Neuron (in vitro differentiated cells): ENCODE data around the gene PRR14.

ENCODE experiments used
- H2AFZ ChIP-seq: one replicate; pipeline ENCODE4 v1.6.1; 2013; ENCODE audit warnings: low read depth, mild to moderate bottlenecking, inconsistent platforms, low read length, moderate library complexity
- H3K27me3 ChIP-seq: one replicate; pipeline ENCODE4 v1.6.1; 2013; ENCODE audit warnings: low read length; ENCODE audit not compliant: insufficient read depth
- H3K36me3 ChIP-seq: one replicate; pipeline ENCODE4 v1.6.1; 2013; ENCODE audit warnings: low read length; ENCODE audit not compliant: insufficient read depth
- H3K4me1 ChIP-seq: one replicate; pipeline ENCODE4 v1.6.1; 2013; ENCODE audit warnings: low read length; ENCODE audit not compliant: insufficient read depth
- H3K4me3 ChIP-seq: 2 replicates; pipeline ENCODE4 v1.5.1; 2013; ENCODE audit warnings: mild to moderate bottlenecking, low read length, moderate library complexity
- H3K9me3 ChIP-seq: one replicate; pipeline ENCODE4 v1.6.1; 2013; ENCODE audit warnings: low read length

PRR14 gene

DNA sequence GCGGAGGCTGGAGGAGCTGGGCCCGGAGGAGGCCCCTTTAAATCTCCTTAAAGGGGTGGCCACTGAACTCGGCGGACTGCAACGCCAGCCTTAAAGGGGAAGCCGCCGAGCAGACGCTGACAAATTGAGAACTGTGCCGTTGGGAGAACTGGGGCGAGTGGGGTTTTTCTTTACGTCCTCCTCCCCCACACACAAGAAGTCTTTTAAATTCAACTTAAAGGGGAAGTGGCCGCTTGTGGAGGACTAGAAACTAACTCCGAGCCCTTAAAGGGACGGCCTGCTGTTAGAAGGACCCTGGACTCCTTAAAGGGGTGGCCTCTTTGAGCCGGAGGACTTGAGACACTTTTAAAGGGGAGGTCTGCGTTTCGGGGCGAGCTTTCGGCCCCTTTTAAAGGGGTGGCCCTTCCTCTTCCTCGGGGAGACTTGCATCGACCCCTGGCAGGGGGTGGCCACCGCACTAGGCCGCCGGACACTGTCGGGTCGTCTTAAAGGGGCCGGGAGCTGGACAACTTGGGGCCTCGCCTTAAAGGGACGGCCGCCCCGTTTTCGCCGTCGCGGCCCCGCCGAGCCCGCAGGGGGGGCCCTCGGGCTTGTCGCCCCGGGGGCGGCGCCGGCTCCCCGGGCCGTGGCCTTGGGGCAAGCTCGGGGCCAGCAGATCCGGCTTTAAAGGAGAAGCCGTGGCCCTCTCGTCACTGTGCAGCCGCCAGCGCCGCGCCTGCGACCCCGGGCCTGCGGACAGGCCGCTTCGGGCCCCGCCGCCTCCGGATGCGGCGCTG, 8.2 kb downstream of the PRR14 start:
- Histone ChIP-seq H3K36me3 (peaks cover 51% of the 10 kb centered on the region), H3K4me1 (peaks cover 30% of the 10 kb centered on the region), H3K9me3 (no peaks in the 10 kb centered on the region), H2AFZ (peak overlapping the region; percentile 0), H3K27me3 (no peaks in the 10 kb centered on the region), H3K4me3 (peak overlapping the region; percentile 63)

DNA sequence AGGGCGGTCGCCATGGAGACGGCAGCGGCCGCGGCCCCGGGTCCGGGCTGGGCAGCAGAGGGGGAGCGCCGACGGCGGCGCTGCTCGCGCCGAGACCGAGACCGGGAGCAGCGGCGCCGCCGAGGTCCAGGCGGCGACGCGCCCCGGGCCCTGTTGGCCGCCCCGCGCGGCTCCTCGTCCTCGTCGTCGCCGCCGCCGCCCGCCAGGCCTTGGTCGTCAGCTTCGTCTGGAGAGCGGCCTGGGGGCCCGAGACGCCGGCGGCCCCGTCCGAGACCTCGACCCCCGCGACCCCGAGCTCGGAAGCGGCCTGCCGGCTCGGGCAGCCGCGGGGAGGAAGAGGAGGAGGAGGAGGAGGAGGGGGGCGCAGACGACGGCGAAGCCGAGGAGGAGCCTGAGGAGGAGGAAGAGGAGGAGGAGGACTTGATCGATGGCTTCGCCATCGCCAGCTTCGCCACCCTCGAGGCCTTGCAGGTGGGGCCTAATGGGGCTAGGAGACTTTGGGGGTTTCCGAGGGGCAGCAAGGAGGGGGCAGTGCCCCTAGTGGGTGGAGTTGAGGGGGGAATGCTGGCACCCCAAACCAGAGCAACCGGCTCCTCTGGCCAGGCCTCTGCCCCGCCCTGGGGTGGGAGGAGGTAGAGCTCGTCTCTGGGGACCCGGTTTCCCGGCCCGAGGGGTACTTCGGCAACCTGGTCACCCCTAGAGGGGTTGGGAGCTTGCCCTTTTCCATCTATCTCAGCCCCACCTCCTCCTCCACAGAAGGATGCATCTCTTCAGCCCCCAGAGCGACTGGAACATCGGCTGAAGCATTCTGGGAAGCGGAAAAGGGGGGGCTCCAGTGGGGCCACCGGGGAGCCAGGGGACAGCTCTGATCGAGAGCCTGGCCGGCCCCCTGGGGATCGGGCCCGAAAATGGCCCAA, 9.0 kb downstream of the PRR14 start:
- Histone ChIP-seq H2AFZ (no peak overlapping the region), H3K36me3 (peaks cover 49% of the 10 kb centered on the region), H3K9me3 (no peaks in the 10 kb centered on the region), H3K27me3 (no peaks in the 10 kb centered on the region), H3K4me3 (peak overlapping the region; percentile 63), H3K4me1 (peaks cover 30% of the 10 kb centered on the region)

DNA sequence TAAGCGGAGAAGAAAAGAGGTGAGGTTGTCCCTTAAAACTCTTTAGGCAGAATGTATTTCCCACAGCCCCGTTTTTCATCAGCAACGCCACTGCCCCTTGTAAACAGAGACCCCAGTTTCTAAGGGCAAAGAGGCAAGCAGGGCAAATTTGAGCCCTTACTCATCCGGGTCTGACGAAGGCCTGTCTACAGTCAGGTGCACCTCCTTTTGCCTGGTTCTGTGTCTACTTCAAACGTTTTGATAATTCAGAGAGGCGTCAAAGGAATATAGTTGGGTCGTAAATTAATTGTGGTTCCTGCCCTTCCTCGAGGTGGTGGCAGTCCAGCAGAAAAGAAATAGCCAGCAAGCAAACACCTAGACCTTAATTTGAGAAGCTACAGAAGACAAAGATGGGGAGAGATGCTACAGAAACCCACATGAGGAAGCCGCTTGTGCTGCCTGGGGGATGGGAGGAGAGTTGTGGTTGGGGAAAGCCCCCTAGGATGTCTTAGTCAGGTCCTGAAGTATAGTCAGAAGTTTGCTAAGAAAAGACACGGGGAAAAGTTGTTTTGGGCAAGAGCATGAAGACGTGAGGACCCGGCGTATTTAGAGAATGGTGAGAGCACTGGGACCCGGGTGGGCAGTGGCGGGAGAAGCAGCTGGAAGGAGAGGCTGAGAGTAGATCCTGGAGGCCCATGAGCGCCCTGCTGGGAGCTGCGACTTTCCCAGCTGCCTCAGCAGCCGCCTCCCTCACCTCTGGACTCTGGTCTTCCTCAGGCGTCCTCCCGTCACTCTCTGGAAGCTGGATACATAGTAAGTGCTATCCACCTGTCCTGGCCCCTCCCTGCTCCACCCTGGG, 9.9 kb downstream of the PRR14 start:
- Histone ChIP-seq H3K36me3 (peaks cover 49% of the 10 kb centered on the region), H3K9me3 (no peaks in the 10 kb centered on the region)

DNA sequence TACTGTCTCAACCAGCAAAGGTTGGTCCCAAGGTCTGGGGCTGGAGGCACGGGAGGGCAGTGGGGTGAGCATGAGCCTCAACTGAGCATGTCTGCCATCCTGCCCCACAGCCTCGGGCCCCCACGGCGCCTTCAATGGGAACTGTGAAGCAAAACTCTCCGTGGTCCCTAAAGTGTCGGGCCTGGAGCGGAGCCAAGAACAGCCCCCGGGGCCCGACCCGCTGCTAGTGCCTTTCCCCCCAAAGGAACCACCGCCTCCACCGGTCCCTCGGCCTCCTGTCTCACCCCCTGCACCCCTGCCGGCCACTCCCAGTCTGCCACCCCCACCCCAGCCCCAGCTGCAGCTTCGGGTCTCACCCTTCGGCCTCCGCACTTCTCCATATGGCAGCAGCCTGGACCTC, 11.7 kb downstream of the PRR14 start:
- H3K27me3 ChIP-seq = no peaks in the 10 kb centered on the region
- no peaks in the 10 kb centered on the region for H3K9me3 ChIP-seq
- H3K4me3 ChIP-seq = no peak overlapping the region
- peaks cover 19% of the 10 kb centered on the region for H3K4me1 ChIP-seq
- H3K36me3 ChIP-seq = peaks cover 59% of the 10 kb centered on the region
- H2AFZ ChIP-seq = no peak overlapping the region

More for the DNA sequence above, 9.9 kb downstream of the PRR14 start:
- H2AFZ ChIP-seq = no peak overlapping the region
- peak overlapping the region; percentile 63 for H3K4me3 ChIP-seq
- no peaks in the 10 kb centered on the region for H3K27me3 ChIP-seq
- H3K4me1 ChIP-seq = peaks cover 30% of the 10 kb centered on the region

DNA sequence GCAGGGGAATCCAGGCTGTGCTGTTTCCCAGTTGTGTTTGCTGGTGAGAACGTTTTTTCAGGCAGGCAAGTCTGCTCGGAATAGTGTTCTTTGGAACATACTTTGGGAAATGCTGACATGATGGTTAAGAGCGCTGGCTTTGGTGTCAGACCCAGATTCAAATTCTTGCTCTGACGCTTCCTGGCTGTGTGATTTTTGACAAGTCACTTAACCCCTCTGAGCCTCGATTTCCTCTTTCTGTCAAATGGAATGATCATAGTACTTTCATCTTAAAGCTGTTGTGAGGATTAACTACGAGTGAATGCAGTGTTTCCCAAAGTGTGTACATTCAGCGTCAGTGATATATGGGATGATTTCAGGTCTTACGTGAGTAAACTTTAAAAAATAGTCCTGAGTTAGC, 12.3 kb downstream of the PRR14 start:
- H3K27me3 ChIP-seq = no peaks in the 10 kb centered on the region
- H3K36me3 ChIP-seq = peaks cover 65% of the 10 kb centered on the region
- H3K4me3 ChIP-seq = no peak overlapping the region
- peaks cover 17% of the 10 kb centered on the region for H3K4me1 ChIP-seq
- no peak overlapping the region for H2AFZ ChIP-seq
- H3K9me3 ChIP-seq = no peaks in the 10 kb centered on the region

DNA sequence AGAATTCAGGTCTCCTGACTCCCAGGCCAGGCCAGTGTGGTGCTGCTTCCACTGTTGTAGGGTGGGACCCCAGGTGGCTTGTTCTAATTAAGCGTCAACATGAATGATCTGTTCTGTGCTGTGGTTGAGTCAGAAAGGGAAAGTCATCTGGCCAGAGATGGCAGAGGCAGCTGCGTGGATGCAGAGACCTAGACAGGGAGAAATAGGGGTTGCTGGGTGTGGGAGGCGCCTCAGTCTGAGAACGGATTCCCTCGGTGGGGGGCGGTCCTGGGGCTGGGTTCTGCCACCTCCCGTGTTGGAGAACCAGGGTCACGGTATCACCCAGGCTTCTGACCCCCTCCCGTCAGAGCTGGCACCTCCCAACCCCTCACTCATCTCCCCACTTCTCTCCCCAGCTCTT, 13.1 kb downstream of the PRR14 start:
- H3K4me1 ChIP-seq = peaks cover 17% of the 10 kb centered on the region
- H3K27me3 ChIP-seq = no peaks in the 10 kb centered on the region
- H3K9me3 ChIP-seq = no peaks in the 10 kb centered on the region
- peaks cover 72% of the 10 kb centered on the region for H3K36me3 ChIP-seq
- no peak overlapping the region for H2AFZ ChIP-seq
- H3K4me3 ChIP-seq = no peak overlapping the region

DNA sequence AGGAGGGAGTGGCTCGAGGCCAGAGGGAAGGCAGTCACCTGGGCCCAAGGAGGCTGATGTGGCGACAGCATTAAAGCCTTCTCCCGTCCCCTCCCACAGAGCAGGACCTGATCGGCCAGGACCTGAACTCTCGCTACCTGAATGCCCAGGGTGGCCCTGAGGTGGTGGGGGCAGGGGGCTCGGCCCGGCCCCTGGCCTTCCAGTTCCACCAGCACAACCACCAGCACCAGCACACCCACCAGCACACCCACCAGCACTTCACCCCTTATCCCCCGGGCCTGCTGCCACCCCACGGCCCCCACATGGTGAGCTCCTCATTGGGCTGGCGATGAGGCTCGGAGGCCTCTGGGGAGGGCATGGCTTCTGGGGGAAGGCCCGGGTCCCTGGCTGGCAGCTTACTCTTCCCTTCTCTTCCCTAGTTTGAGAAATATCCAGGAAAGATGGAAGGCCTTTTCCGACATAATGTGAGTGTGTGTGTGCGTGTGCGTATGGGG, 13.9 kb downstream of the PRR14 start:
- Histone ChIP-seq H3K9me3 (no peaks in the 10 kb centered on the region), H3K27me3 (no peaks in the 10 kb centered on the region), H2AFZ (no peak overlapping the region), H3K36me3 (peaks cover 77% of the 10 kb centered on the region), H3K4me3 (no peak overlapping the region), H3K4me1 (peaks cover 17% of the 10 kb centered on the region)

DNA sequence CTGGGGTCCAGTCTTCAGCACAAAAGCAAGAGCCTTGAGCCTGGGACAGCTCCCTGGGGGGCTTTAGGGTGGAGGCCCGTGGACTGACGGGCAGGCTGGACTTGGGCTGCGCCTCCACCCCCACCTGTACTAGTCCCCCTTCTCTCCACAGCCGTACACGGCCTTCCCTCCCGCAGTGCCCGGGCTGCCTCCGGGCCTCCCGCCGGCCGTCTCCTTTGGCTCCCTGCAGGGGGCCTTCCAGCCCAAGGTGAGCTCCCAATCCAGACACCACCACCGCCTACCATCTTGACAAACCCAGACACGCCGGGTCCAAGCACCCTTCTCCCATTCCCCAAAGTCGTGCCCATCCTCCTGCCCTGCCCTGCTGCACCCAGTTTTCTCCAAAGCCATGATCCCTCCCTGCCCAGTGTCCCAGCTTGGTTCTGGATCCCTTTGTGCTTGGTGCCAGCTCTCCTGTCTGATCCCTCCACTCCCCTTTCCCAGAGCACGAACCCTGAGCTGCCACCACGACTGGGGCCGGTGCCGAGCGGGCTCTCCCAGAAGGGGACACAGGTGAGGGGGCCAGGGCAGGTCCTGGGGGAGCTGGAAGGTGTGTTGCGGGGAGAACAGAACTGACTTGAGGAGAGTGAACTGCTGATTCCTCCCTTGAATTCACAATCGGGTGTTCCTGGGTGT, 14.5 kb downstream of the PRR14 start:
- Histone ChIP-seq H2AFZ (no peak overlapping the region), H3K4me3 (no peak overlapping the region), H3K27me3 (no peaks in the 10 kb centered on the region), H3K36me3 (peaks cover 83% of the 10 kb centered on the region), H3K9me3 (no peaks in the 10 kb centered on the region), H3K4me1 (peaks cover 14% of the 10 kb centered on the region)

DNA sequence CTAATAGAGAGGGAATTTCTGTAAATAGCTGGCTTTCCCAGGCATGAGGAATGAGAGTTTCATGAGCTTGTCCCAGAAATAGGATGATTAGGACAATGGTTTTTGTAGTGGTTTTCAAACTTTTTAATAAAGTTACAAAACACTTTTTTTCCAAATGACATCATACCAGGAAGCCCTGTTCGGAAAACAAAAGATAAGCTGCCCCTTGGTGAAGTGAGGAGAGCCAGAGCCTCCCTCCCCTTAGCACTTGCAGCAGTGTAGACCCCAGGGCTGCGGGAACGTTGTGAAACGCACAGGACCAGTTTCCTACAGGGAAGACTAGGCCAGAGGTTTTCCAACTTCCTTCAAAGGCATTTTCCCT, 15.1 kb downstream of the PRR14 start:
- Histone ChIP-seq H3K4me3 (no peak overlapping the region), H3K36me3 (peaks cover 86% of the 10 kb centered on the region), H3K9me3 (no peaks in the 10 kb centered on the region), H2AFZ (no peak overlapping the region), H3K27me3 (no peaks in the 10 kb centered on the region), H3K4me1 (peaks cover 9% of the 10 kb centered on the region)

DNA sequence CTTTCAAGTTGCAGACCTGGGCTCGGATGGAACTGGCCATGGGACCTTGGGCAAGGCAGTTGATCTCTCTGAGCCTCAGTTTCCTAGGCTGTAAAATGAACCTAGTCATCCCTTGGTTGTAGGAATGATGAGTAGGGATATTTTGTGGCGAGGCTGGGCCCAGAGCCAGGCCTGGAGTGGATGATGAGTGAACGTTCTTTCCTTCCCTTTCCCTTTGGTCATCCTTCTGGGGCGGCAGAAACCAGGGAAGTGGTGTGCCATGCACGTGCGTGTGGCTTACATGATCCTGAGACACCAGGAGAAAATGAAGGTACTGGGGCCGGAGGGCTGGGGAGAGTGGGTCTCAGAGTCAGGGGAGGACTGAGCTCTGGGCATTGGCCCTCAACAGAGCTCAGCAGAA, 15.9 kb downstream of the PRR14 start:
- Histone ChIP-seq H3K27me3 (no peaks in the 10 kb centered on the region), H3K4me3 (no peak overlapping the region), H3K36me3 (peaks cover 81% of the 10 kb centered on the region), H3K9me3 (no peaks in the 10 kb centered on the region), H3K4me1 (peaks cover 3% of the 10 kb centered on the region), H2AFZ (no peak overlapping the region)

DNA sequence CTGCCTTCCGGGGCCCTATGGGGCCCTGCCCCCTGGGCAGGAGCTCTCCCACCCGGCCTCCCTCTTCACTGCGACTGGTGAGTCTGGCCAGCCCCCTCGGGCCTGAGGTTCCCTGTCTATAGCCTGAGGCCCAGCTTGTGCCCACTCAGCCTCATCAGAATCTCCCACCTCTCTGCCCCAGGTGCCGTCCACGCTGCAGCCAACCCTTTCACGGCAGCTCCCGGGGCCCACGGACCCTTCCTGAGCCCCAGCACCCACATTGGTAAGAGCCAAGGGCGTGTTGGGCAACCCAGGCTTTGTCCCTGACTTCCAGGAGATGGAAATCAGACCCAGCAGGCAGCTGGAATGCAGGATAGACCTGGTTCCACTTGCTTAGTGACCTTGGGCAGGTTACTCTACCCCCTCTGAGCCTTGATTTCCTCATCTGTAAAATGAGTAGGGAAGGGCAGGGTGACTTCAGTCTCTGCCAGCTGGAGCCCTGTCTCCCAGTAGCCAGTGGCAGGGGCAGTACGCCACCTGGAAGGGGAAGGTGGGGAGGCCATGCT, 16.7 kb downstream of the PRR14 start:
- Histone ChIP-seq H3K27me3 (no peaks in the 10 kb centered on the region), H2AFZ (no peak overlapping the region), H3K36me3 (peaks cover 74% of the 10 kb centered on the region), H3K9me3 (no peaks in the 10 kb centered on the region), H3K4me3 (no peak overlapping the region), H3K4me1 (no peaks in the 10 kb centered on the region)

DNA sequence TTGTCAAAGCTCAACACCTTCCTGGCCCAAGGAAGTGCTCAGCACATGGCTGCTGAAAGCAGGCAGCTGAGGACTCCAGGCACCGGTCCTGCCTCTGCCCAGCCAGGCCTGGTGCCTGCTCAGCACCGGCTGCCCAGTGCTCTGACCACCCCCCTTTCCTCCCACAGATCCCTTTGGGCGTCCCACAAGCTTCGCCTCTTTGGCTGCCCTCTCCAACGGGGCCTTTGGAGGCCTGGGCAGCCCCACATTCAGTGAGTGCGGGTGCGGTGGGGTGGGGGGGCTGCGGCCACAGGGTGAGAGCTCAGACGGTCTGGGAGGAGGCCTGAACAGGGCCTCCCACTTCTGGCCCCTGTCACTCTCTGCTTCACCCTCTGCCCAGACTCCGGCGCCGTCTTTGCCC, 17.6 kb downstream of the PRR14 start:
- Histone ChIP-seq H3K36me3 (peaks cover 65% of the 10 kb centered on the region), H2AFZ (no peak overlapping the region), H3K4me1 (no peaks in the 10 kb centered on the region), H3K9me3 (no peaks in the 10 kb centered on the region), H3K27me3 (no peaks in the 10 kb centered on the region), H3K4me3 (no peak overlapping the region)
